GM21423 (cell line): Measurements from ENCODE around the gene SPDYE6.
A peak's percentile ranks its signal among the peaks of the same experiment; 100 is the strongest.
"Not testable (repeated sequence)": the region's sequence is repeated elsewhere in the genome, so short reads cannot be mapped to it uniquely, and the experiment has no call there.

ENCODE experiments used
- ATAC-seq: cut with Tn5 transposase; IDR thresholded peaks from one replicate; pipeline ENCODE4 v1.9.1; 2021; ENCODE audit warnings: mild to moderate bottlenecking, moderate library complexity; ENCODE audit not compliant: unreplicated experiment

Gene SPDYE6

GRCh38 chr7:102364394-102364886, 8.2 kb upstream of the SPDYE6 start:
- ATAC-seq = not testable (repeated sequence)

- peak; percentile 99 for ATAC-seq
These were observed 7.5 kb upstream of the SPDYE6 start for GRCh38 chr7:102363549-102364393.

DNA sequence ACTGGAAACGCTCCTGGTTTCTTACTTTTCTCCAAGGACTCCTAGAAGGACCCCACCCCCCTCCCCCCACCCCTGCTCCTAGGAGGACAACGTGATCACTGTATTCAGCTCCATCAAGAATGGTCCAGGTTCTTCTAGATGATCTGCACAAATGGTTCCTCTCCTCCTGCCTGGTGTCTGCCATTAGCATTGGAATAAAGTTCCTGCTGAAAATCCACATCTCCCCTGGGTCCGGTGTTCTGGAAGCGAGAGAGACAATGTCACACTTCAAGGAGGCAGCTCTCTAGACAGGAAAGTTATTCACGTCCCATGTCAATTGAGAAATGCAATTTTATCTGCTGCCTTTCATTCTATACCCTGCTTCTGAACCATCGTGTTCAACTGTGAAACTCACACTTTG, 9.3 kb downstream of the SPDYE6 start:
- not testable (repeated sequence) for ATAC-seq

DNA sequence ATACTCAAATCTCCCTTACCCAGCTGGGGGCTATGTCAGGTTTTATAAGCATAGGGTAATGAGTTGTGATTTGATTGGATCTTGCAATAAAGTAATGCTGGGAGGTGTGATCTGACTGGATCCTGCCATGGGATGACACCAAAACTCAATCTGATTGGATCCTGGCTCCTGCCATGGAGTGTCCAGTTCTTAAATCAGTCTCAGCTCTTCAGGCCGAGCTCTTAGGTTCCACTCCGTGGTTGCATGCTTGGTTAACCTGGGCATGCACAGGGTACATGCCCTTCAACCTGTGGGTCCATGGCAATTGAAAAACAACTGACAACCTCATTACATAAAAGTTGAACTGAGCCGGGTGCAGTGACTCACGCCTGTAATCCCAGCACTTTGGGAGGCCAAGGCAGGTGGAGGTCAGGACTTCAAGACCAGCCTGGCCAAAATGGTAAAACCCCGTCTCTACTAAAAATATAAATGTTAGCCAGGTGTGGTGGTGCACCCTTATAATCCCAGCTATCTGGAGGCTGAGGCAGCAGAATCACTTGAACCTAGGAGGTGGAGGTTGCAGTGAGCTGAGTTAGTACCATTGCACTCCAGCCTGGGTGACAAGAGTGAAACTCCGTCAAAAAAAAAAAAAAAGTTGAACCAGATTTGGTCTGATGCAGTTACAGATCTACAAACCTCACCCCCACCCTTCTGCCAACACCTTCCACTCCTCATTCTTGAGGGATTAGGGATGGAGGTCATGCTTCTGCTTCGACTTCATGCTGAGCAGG, 15.5 kb downstream of the SPDYE6 start:
- ATAC-seq = not testable (repeated sequence)

GRCh38 chr7:102337420-102337819, 18.8 kb downstream of the SPDYE6 start:
- not testable (repeated sequence) for ATAC-seq

DNA sequence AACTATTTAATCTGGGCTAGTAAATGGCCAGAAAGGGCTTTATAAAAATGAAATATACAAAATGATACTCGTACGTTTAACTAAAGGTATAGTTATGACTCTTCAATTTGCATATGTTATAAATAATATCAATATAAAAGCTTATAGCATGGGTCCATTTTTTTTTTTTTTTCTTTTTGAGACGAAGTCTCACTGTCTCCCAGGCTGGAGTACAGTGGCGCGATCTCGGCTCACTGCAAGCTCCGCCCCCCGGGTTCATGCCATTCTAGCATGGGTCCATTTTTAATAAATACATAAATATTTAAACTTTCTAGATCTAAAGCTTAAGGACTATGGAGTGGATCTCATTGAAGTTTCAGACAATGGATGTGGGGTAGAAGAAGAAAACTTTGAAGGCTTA, 19.2 kb downstream of the SPDYE6 start:
- ATAC-seq = not testable (repeated sequence)

DNA sequence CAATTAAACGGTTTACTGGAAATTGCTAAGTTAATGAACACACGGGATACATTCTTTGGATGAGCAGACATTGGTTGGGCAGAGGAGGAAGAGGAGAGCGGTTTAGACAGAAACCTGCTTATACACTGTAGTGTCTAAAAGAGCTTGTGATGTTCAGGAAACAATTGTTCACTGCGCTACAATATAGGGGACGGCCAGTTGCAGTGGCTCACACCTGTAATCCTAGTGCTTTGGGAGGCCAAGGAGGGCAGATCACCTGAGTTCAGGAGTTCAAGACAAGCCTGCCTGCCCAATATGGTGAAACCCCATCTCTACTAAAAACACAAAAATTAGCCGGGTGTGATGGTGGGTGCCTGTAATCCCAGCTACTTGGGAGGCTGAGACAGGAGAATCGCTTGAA, 20.7 kb downstream of the SPDYE6 start:
- ATAC-seq = not testable (repeated sequence)

DNA sequence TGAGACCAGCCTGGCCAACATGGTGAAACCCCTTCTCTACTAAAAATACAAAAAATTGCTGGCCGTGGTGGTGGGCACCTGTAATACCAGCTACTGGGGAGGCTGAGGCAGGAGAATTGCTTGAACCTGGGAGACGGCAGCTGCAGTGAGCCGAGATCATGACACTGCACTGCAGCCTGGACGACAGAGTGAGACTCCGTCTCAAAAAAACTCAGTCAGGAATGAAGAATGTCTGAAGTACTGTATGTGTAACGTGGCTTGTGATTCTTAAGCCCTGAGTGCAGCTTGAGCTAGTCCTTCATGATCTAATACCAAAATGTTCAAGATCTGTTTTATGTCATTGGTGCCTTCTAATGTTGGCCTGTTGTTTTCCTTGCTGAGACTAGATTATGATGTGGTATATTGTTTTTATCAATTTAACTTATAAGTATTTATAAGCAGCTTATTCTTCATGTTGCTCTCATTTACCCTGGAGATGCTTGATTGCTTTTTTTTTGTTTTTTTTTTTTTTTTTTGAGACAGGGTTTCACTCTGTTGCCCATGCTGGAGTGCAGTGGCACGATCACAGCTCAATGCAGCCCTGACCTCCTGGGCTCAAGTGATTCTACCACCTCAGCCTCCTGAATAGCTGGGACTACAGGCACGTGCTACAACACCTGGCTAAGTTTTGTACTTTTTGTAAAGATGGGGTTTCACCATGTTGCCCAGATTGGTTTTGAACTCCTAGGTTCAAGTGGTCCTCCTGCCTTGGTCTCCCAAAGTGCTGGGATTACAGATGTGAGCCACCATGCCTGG, 25.4 kb downstream of the SPDYE6 start:
- not testable (repeated sequence) for ATAC-seq

DNA sequence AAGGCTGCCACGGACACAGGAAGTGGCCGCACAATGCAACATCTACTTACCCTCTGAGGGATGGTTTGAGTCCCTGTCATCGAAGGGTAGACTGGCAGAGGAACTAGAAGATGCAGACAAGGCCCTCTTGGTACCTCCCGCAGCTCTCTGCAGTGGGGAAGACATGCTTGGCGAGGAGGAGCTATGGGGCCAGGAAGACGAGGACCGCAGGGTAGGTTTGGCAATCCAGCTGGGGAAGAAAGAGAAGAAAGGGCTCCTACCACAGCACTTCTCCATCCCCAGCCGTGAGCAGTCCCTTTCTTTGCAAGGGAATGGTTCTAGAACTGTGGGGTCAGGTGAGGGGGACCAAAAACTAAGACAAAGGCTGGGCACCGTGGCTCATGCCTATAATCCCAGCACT, 26.9 kb downstream of the SPDYE6 start:
- not testable (repeated sequence) for ATAC-seq

DNA sequence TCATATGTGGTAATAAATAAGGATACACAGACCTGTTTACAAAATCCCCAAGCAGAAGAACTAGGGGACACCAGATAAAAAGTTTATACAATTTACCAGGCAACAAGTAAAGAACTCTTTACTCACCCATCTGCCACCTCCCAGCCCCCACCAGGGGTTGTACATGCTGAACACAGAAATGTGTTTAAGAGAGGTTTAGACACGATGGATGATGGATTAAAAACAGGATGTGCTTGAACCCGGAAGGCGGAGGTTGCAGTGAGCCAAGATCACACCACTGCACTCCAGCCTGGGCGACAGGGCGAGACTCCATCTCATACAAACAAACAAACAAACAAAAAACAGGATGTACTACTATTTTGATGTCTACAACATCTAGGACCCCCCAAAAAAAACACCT, 27.4 kb downstream of the SPDYE6 start:
- not testable (repeated sequence) for ATAC-seq

GRCh38 chr7:102327183-102327582, 29.1 kb downstream of the SPDYE6 start:
- not testable (repeated sequence) for ATAC-seq

GRCh38 chr7:102326157-102326889, 29.9 kb downstream of the SPDYE6 start:
- no peak for ATAC-seq

DNA sequence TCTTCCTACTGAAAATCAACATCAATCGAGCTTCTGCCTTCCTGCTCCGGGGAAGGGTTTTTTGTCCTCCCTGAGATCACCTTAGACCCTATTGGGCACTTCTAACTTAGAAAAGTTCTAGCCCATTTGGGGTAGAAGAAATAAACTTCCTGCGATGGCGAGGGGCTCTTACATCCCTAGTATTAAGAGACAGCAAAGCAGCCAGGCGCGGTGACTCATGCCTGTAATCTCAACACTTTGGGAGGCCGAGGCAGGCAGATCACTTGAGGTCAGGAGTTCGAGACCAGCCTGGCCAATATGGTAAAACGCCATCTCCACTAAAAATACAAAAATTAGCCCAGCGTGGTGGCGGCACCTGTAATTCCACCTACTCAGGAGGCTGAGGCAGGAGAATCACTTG, 31.1 kb downstream of the SPDYE6 start:
- ATAC-seq = not testable (repeated sequence)

GRCh38 chr7:102323914-102324195, 32.4 kb downstream of the SPDYE6 start:
- ATAC-seq = no peak

DNA sequence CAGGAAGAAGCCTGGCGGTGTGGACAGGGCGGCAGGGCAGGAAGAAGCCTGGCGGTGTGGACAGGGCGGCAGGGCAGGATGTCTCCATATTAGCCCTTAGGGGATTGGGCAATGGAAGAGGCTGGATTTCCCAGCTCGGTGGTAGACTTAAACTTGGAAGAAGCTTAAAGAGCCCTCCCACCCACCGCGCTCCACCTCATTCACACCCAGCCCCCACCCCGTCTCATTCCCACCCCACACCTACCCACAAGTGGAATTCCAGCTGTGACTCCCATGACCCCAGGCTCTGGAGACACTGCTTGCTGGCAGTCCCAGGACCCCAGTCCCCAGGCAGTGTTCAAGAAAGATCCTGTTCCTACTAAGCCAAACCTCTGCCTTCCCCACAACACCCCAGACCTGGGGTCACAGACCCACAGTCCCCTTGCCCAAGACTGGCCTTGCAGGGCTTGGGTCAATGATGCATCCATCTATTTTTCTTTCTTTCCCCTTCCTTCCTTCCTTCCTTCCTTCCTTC, 34.0 kb downstream of the SPDYE6 start:
- ATAC-seq = no peak

DNA sequence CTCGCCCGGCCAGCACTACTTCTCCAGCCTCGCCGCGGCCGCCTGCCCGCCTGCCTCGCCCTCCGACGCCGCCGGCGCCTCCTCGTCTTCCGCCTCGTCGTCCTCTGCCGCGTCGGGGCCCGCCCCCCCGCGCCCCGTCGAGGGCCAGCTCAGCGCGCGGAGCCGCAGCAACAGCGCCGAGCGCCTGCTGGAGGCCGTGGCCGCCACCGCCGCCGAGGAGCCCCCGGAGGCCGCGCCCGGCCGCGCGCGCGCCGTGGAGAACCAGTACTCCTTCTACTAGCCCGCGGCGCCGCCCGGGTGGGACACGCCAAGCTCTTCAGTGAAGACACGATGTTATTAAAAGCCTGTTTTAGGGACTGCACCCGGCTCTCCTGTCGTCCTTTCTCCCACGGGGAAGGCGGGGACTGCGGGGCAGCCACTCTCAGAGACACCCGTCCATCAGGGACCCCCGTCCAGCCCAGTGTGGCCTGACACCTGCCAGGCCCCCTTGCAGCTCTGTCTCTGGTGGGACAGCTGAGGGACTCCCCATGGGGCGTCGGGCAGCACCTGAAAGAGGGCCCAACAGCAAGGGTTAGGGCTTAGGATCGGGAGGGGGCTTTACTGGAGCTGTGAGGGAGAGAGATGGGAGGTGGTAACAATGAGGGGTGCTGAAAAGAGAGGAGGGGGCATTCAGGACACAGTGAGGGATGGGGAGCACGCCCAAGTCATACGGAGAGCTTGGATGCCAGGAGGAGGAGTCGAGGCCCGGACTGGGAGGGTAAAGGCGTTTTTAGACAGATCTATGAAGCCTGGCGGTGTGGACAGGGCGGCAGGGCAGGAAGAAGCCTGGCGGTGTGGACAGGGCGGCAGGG, 34.7 kb downstream of the SPDYE6 start:
- no peak for ATAC-seq

GRCh38 chr7:102320601-102321350, 35.5 kb downstream of the SPDYE6 start:
- no peak for ATAC-seq

DNA sequence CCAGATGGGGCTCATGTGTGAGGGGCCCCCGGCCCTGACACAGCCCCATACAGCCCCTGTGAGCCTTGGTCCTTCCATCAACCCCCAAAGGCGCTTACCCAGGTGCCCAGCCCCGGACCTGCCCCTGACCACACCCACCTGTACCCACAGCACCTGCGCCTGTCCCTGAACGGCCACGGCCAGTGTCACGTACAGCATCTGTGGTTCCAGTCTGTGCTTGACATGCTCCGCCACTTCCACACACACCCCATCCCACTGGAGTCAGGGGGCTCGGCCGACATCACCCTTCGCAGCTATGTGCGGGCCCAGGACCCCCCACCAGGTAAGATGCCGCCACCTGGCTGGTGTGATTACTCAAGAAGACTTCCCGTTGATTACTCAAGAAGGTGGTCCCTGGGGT, 36.1 kb downstream of the SPDYE6 start:
- ATAC-seq = no peak

- ATAC-seq = no peak
These were observed 36.6 kb downstream of the SPDYE6 start for GRCh38 chr7:102319671-102320070.
